Measurements from ENCODE around the gene PRLH.

DNA sequence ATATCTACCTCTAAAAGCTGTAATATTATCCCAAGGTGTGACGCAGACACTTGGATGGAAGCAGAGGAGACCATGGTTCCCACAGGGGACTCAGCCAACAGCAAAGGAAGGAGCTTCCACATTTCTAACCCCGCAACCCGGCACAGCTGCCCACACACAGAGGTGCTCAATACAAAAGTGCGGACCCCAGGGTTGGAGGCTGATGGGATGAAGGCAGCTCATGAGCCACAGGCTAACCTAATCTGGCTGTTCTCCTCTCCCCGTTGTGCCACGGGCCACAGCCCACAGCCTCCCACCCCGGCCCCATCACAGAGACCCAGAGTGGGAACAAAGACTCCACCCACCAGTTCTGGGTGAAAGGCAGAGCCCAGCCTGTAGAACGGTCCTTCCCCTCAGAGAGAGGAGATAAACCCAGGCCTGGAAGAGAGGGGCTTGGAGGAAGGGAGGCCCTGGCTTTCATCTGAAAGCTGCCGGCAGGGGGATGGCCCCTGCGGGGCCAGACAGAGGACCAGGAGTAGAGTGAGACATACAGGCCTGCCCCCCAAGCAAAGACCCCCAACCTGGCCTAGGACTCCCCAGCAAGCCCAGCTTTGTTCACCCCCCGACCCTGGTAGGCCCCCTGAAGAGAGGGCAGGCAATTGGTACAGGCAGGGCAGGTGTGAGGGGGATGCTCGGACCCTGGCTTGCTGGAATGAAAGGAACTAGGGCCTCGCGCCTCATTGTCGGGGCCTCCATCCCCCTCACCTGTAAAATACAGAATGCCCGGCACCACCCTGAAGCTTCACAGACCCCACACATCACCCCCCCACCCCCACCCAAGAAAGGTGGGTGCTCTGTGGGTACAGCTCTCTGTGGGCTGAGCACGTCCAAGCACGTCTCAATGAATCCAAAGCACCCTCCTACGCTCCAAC lies 17.3 kb downstream of the PRLH start:
- no peak for TF ChIP-seq CTCF (IDR thresholded peaks at IDR 0.05)
- no peak for TF ChIP-seq POLR2A (IDR thresholded peaks at IDR 0.05)
